ENCODE data around the gene DCBLD1.

DNA sequence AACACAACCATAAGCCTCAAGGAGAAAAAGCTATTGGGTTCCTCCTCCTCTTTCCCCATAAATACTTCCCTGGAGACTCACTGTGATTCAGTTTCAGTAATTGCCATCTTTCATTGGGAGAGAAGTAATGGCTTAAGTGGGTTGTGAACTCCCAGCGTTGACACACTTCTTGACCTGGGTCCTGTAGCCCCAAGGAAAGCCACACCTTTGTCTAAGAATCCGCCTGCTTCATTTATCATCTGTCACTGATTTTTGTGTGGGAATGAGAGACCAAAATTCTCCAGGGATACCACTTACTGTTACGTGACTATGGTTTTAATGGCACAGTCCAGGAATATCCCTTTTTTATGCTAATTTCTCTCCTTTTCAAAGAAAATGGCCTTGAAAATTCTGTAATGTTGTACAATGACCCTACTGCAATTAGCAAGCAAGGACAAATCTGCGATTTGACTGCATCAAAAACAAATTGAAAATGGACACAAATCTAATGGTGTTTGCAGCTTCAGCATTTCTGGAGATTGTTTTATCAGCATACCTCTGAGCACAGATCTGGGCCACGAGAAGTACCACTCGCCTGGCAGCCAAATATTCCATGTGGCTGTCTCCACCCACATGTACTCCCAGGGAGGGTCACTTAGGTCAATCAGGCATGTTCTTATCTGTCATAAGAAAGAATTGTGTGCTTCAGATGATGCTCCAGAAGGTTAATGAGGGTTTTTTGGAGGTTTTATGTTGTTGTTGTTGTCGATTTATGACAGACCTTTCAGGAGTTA lies 29.8 kb downstream of the DCBLD1 start:
- no peak for TF ChIP-seq POLR2AphosphoS5 (IDR thresholded peaks at IDR 0.05; ENCODE audit: low read depth, low read length)
- TF ChIP-seq POLR2A (IDR thresholded peaks at IDR 0.05; ENCODE audit: low read depth, low read length): no peak
- no peak for TF ChIP-seq TAF1 (IDR thresholded peaks at IDR 0.05; ENCODE audit: low read depth, low read length)

All from GM12891 (cell line).